ENCODE data around the gene UBE2N.

- no peak for TF ChIP-seq SIX5 (IDR thresholded peaks at IDR 0.05; ENCODE audit: low read depth, low read length, severe bottlenecking)
- no peak for TF ChIP-seq BRCA1 (IDR thresholded peaks at IDR 0.05; ENCODE audit: low read depth, low read length)
- TF ChIP-seq ETV6 (conservative IDR thresholded peaks at IDR 0.05 in 1 of 2, IDR thresholded peaks at IDR 0.05 in 1 of 2; ENCODE audit: borderline replicate concordance in 1 of 2, low read depth in 1 of 2) = no peak
- TF ChIP-seq EZH2 (IDR thresholded peaks at IDR 0.05; ENCODE audit: borderline replicate concordance, control insufficient read depth, low read depth, low read length) = no peak
- no peak for TF ChIP-seq ZNF217 (IDR thresholded peaks at IDR 0.05)
- TF ChIP-seq REST (IDR thresholded peaks at IDR 0.05; ENCODE audit: low read depth, low read length) = no peak
- TF ChIP-seq CTCF (IDR thresholded peaks at IDR 0.05 in 2 of 3, conservative IDR thresholded peaks at IDR 0.05 in 1 of 3; ENCODE audit: control insufficient read depth in 2 of 3, extremely low read depth in 1 of 3, insufficient read depth in 1 of 3, low read depth in 3 of 3, low read length in 3 of 3) = no peak
- TF ChIP-seq POU2F2 (IDR thresholded peaks at IDR 0.05; ENCODE audit: borderline replicate concordance, low read depth, low read length) = no peak
- no peak for TF ChIP-seq IRF4 (IDR thresholded peaks at IDR 0.05; ENCODE audit: low read depth, low read length)
- TF ChIP-seq ZNF274 (IDR thresholded peaks at IDR 0.05; ENCODE audit: insufficient read depth, insufficient read length) = no peak
- no peak for TF ChIP-seq ZNF592 (IDR thresholded peaks at IDR 0.05)
- TF ChIP-seq TAF1 (IDR thresholded peaks at IDR 0.05; ENCODE audit: borderline replicate concordance, low read depth, low read length) = no peak
These were observed 54.0 kb downstream of the UBE2N start for GRCh38 chr12:93387780-93388179.
